GM12891 (cell line): ENCODE measurements around the gene CSNK1G3.
A peak's percentile ranks its signal among the peaks of the same experiment; 100 is the strongest.

Experiments used
- DNase-seq: peaks from one replicate; pipeline ENCODE4 v3.0.0; 2011; ENCODE audit warnings: low spot score; ENCODE audit not compliant: insufficient read length
- FAIRE-seq: peaks from 2 replicates; lab custom pipeline; 2011; peaks lifted over from hg19 to GRCh38; lab: Jason Lieb, UNC
- PAX5 ChIP-seq: IDR thresholded peaks from 2 replicates; pipeline ENCODE4 v1.6.1; 2011; ENCODE audit warnings: low read length, moderate library complexity, mild to moderate bottlenecking; ENCODE audit not compliant: insufficient read depth, severe bottlenecking
- POLR2A ChIP-seq: IDR thresholded peaks from 2 replicates; pipeline ENCODE4 v1.6.1; 2011; ENCODE audit warnings: low read depth, low read length, control low read depth
- POLR2AphosphoS5 ChIP-seq: IDR thresholded peaks from 2 replicates; pipeline ENCODE4 v1.6.1; 2011; ENCODE audit warnings: low read depth, low read length, control low read depth
- POU2F2 ChIP-seq: IDR thresholded peaks from 2 replicates; pipeline ENCODE4 v1.6.1; 2011; ENCODE audit warnings: low read depth, mild to moderate bottlenecking, control low read depth, low read length, moderate library complexity
- SPI1 ChIP-seq: IDR thresholded peaks from 2 replicates; pipeline ENCODE4 v1.6.1; 2011; ENCODE audit warnings: low read depth, low read length, control low read depth
- TAF1 ChIP-seq: IDR thresholded peaks from 2 replicates; pipeline ENCODE4 v1.6.1; 2011; ENCODE audit warnings: low read depth, low read length, control low read depth

CSNK1G3 gene

DNA sequence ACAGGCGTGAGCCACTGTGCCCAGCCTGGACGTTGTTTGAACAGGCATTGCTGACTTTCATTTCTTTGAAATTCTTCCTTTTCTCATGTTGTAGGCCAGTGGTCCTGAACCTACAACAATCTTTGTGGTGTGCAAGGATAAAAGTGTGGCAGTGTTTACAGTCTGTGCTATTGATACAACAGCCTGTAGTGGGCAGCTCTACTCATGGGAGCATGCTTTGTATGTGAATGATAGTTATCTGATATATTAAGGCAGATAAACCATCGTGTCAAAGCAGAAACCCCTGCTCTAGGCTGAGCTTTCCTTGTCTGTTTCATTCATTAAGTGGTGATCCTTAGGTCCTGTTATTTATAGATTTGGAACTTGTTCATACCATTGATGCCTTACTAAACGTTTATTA lies 42.6 kb downstream of the CSNK1G3 start:
- FAIRE-seq (no peak), DNase-seq (no peak)
- TF ChIP-seq POU2F2 = no peak
- TF ChIP-seq SPI1 = no peak

GRCh38 chr5:123557907-123558306 lies 45.9 kb downstream of the CSNK1G3 start:
- DNase-seq (no peak), FAIRE-seq (no peak)
- TF ChIP-seq TAF1 (no peak), SPI1 (no peak), POLR2A (no peak), POU2F2 (no peak), PAX5 (no peak), POLR2AphosphoS5 (no peak)

GRCh38 chr5:123558762-123559433 lies 46.9 kb downstream of the CSNK1G3 start:
- FAIRE-seq (no peak), DNase-seq (no peak)
- TF ChIP-seq POU2F2 = no peak
- TF ChIP-seq TAF1 = no peak
- TF ChIP-seq POLR2AphosphoS5 = no peak
- no peak for TF ChIP-seq POLR2A
- no peak for TF ChIP-seq PAX5
- no peak for TF ChIP-seq SPI1

DNA sequence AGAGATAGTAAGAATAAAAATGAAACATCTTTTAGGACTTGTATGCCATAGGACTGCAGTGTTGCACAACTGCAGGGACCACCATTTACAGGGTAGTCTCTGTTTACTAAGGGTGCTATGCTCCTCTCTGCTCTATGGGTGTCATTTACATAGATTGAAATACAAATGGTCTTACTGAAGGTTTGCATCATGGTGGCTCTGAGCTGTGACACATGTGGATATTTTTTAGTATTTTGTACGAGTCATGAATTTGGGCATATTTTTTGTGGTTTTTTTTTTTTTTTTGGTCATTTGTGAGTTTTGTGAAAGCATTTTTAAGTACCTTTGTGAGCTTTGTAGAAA lies 47.4 kb downstream of the CSNK1G3 start:
- FAIRE-seq = no peak
- no peak for DNase-seq
- TF ChIP-seq TAF1 = no peak
- TF ChIP-seq PAX5 = no peak
- no peak for TF ChIP-seq POLR2A
- TF ChIP-seq POU2F2 = no peak
- no peak for TF ChIP-seq POLR2AphosphoS5
- TF ChIP-seq SPI1 = no peak

GRCh38 chr5:123561230-123561629 lies 49.3 kb downstream of the CSNK1G3 start:
- FAIRE-seq = no peak
- TF ChIP-seq POU2F2 (no peak), POLR2AphosphoS5 (no peak), TAF1 (no peak), SPI1 (no peak), POLR2A (no peak), PAX5 (no peak)
- no peak for DNase-seq

DNA sequence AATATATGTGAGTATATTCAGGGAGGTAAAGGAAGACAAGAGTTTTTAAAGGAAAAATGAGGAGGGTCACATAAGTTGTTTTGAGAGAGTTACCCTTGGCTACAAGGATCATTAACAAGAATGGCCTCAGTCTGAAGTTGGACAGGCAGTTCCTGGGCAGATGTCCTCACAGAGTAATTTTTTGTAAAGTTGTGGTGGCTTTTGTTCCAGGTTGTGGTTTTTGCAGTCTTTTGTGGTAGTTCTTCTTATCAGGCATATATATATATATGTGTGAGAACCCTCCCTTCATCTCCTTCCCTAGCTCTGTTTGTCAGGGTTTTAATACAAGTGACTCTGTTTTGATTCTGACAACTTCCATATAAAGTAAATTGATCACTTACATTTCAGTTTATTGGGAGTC lies 60.0 kb downstream of the CSNK1G3 start:
- FAIRE-seq (no peak), DNase-seq (no peak)
- no peak for TF ChIP-seq POLR2A
- no peak for TF ChIP-seq POU2F2
- no peak for TF ChIP-seq PAX5
- TF ChIP-seq POLR2AphosphoS5 = no peak
- TF ChIP-seq TAF1 = no peak
- no peak for TF ChIP-seq SPI1

DNA sequence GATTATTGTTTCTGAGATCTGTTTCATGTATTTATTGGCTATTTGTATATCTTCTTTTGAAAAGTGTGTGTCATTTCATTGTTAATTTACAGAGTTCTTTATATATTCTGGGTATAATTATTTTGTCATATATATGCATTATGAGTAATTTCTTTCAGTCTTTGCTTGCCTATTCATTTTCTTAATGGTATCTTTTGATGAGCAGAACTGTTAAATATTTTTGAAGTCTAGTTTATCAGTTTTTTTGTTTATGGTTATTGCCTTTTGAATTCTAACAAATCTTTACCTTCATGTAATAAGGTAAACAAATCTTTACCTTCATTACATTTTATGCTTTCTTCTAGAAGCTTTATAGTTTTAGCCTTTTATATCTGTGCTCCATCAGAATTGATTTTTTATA lies 66.4 kb downstream of the CSNK1G3 start:
- no peak for TF ChIP-seq TAF1
- no peak for TF ChIP-seq PAX5
- no peak for TF ChIP-seq POLR2AphosphoS5
- no peak for TF ChIP-seq POLR2A
- no peak for TF ChIP-seq SPI1
- TF ChIP-seq POU2F2 = no peak
- no peak for DNase-seq
- FAIRE-seq = no peak

DNA sequence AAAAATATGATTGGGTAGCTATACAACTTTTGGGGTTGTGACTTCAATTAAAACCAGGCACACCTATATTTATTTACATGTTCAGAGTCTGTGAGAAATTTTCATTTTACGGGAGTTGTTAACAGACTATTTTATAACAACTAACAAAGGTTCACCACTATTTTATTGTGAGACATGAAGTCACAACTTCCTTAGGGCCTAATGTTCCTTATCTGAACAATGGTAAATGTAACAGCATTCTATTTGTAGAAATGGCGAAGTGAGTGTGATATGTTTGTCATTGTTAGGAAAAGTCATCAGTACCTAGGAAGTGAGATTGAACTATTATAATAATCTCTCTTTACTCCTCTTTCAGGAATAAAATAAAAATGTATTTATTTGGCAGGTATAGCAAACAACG lies 67.4 kb downstream of the CSNK1G3 start:
- no peak for TF ChIP-seq PAX5
- TF ChIP-seq SPI1 = no peak
- TF ChIP-seq POLR2AphosphoS5 = no peak
- no peak for TF ChIP-seq POU2F2
- DNase-seq (no peak), FAIRE-seq (no peak)

GRCh38 chr5:123582550-123583285 lies 70.7 kb downstream of the CSNK1G3 start:
- DNase-seq (no peak), FAIRE-seq (no peak)
- TF ChIP-seq POLR2AphosphoS5 = no peak
- 0 out of 2 replicates have a peak, but pooled peaks have one; percentile 3 for TF ChIP-seq SPI1

- no peak for FAIRE-seq
- DNase-seq = no peak
- TF ChIP-seq PAX5 (no peak), TAF1 (no peak), POU2F2 (no peak)
These were observed 73.9 kb downstream of the CSNK1G3 start for GRCh38 chr5:123585871-123586270.
